PC-9 (cell line): ENCODE results near the gene GPR34.
"Not testable (repeated sequence)": the region's sequence is repeated elsewhere in the genome, so short reads cannot be mapped to it uniquely, and the experiment has no call there.

ENCODE experiments used
- CTCF ChIP-seq: fragments of 200-600 bp; sonication (generic); conservative IDR thresholded peaks from 2 replicates; pipeline ENCODE4 v1.6.1; 2017; ENCODE audit warnings: mixed run types, antibody characterized with exemption, mild to moderate bottlenecking, moderate library complexity
- EZH2 ChIP-seq: fragments of 200-600 bp; sonication (generic); IDR thresholded peaks from 2 replicates; pipeline ENCODE4 v1.8.0; 2017; ENCODE audit warnings: antibody characterized with exemption, low read depth

GRCh38 chrX:41719610-41720009 lies 30.8 kb downstream of the GPR34 start:
- not testable (repeated sequence) for TF ChIP-seq EZH2, CTCF
